ENCODE measurements around the gene C1orf74.
"Not testable (repeated sequence)": the region's sequence is repeated elsewhere in the genome, so short reads cannot be mapped to it uniquely, and the experiment has no call there.

The C1orf74 gene

DNA sequence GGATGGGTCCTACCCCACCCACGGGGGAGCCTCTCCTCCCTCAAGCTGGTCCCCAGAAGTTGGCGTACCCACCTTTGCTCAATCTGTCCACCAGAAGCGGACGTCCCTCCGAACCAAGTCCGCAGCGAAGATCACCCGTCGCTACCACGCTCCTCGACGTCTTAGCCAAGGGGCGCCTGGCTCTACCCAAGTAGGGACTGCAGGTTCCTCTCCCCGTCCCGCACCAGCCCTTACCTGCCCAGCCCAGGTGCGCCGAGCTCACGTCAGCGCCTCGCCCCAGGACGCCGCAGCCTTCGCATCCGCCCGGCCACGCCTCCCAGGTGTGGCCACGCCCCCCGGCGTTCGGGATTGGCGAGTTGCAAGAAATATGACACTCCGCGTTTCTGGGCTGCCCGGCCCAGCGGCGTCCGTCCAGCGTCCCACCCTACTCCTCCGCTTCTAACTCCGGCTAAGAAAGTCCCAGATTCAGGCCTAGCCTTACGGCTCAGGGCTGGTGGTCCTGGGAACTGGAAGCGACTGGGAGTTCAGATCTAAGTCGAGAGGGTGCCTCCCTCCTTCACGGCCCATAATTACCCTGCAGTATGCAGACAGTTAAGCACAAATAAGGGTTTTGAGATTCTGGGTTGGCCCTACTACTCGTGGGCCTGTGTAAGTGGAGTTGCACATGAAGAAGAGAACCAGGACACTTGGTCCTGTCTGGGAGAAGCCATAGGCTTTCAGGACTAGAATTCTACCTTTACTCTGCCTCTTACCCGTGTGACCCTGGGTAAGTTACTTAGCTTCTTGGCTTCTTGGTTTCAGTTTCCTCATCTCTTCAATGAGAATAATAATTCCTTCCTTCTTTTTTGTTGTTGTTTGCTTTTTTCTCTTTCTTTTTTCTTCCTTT is 21.8 kb upstream of the C1orf74 start, which contains the start of gene IRF6:
Gene IRF6, minus strand, starts transcription at position 268 of the 886 bp plus-strand sequence. CDS start 4,729 bp downstream, outside the sequence.
- DNase-seq (ENCODE audit: low read depth): peak; percentile 48

DNA sequence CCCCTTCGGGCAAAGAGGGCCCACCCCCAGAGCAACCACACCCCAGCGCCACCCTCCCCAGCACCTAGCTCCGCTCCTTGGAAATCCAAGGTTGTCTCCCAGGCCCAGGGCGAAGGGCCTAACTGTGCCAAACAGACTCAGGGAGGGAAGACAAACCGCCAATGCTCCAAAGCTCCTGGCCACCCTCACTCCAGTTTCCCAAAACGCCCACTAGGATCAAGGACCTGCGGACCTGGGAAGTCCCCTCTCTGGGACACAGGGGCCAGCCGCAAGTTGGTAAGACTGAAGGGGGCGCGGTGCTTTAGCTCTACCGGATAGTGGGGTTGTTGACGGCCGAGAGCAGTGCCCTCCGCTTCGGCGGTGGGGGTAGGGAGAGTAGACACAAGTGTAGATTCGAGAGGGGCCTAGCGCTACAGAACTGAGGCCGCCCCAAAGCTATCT is 21.0 kb upstream of the C1orf74 start:
- no peak for DNase-seq (ENCODE audit: low read depth)

DNA sequence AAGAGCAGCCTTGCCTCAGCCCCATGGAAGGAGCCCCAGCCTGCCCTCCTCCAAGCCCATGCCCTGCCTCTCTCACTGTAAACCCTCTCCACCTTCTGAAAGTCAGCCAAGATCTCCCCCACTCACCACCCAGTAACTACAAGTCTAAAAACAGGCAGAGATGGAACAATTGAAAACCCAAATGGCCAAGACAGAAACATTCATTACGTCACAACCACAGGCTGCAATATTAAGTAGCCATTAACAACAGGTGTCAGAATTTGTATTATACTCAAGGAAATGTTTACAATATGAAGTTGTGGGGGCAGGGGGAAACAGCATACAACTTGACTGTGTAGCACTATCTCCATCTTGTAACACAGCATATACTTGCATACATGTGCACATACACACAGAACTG is 19.2 kb upstream of the C1orf74 start:
- no peak for DNase-seq (ENCODE audit: low read depth)

DNA sequence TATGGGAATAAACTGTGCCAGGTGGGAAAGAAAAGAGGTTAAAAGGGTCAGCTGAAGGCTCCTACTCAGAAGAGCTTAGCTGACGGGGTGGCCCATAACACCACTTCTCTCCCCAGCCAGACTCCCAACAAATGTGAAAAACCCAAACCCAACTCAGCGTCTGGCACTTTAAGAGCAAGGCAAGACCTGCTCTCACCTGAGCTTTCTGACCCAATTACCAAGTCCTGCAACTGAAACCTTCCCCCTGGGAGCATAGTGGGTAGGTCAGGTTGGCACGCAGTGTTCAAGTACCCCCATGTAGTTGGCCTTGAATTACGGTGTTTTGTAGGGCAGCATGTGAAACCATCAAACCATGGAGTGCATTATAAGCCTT is 18.4 kb upstream of the C1orf74 start:
- DNase-seq (ENCODE audit: low read depth): no peak

DNA sequence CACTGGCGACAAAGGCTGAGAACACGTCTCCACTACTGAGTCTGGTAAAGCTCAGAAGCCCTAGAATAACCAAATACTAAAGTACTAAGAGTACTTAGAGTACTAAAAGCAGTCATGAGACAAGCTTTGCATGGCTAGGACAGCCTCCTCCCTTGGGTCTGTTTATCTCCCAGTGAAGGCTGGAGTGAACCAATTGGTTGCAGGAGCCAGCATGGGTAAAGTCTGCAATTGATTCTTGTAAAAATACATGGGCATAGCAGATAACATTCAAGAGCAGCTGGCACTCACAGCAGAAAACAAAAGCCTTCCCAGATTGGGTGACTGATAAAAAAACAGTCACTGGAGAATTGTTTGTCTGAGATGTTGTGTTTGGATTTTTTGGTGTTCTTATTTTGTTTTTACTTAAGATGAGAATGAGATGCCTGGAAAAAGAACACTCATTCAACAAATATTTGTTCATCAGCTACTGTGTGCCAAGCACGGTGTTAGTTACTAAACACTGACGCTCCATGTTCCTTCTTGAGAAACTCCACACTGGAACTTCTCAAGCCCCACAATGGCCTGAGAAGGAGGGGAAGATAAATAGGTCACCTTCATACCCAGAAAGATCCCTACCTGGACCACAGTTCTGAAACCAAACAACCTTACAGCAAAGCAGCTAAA is 17.9 kb upstream of the C1orf74 start:
- DNase-seq (ENCODE audit: low read depth): no peak

DNA sequence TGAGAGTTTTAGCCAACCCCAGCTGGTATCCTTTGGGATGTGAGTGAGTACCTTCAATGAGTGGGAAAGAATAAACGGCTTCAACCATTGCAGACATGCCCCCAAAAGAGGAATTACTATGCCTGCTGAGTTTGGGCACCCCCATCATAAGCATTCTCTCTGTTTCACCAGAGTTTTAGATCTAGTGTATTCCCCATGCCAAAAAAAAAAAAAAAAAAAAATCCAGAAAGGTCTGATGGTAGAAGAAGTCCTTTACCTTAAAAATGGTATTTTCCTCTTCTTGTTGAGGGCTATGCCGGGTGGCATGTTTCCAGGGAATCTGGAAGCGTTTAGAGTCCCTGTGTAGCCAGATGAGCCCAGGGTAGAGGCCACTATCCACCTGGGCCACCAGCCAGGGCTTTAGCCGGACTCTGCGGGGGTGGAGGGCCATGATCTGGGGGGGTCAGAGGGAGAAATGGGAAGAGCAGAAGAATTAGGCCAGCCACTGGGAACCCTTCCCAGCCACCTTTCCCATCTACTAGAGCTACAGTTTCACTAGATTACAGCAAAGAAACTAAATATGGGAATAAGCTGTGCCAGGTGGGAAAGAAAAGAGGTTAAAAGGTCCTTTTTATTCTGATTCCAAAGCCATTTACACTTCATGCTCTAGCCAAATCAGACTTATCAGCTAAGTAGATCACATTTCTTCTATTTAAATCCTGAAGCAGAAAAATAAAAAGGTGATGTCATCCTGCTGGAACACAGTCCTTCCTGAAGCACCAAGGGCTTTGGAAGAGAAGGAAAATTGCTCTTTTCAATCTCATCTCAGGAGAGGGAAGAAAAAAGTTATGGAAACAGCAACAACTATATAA is 16.9 kb upstream of the C1orf74 start:
- no peak for DNase-seq (ENCODE audit: low read depth)

DNA sequence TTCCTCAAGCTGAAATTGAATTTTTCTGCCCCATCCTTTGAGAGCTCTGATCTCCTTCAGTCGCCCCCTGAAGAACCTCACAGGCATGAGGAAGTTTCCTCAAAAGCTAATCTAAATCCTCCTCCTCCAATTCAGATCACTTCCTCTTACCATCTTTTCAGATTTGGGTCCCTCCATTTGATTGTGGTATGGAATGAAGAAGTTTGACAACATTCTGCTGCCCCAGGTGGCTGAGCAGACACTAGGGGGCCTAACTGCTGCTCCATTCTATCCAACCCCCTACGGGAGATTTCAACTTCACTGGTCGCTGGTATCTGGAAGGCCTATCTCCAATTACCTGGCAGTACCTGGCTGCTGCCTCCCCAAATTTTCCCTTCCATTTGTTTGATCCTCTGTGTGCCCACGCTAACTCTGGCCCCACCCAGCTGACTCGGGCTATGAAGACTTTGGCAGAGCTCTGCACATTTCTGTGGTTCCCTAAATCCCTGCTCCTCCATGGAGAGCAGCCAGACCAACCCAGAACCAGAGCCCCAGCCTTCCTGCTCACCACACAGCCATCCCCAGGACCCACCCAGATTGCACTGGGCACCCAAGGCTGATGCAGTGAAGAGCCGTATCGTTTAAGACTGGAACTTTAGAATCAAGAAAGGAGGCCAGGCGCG is 13.8 kb upstream of the C1orf74 start:
- DNase-seq (ENCODE audit: low read depth): no peak

DNA sequence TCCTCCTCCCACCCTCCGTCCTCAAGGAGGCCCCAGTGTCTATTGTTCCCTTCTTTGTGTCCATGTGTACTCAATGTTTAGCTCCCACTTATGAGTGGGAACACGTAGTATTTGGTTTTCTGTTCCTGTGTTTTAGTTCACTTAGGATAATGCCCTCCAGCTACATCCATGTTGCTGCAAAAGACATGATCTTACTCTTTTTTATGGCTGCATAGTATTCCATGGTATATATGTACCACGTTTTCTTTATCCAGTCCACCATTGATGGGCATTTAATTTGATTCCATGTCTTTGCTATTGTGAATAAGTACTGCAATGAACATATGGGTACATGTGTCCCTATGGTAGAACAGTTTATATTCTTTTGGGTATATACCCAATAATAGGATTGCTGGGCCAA is 9.4 kb upstream of the C1orf74 start:
- not testable (repeated sequence) for DNase-seq (ENCODE audit: low read depth)

DNA sequence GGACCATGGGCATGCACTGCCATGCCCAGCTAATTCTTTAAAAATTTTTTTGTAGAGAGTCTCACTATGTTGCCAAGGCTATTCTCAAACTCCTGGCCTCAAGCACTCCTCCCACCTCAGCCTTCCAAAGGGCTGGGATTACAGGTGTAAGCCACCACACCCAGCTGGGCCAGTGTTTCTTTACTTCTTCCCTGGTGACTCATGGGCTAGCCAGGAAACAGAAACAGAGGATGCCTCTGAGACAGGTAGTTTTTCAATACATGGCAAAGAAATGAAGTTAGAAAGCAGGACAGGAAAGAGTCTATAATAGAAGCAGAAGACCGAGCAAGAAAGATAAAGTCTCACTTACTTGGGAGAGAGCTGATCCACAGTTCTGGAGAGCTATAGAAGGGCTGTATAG is 7.6 kb upstream of the C1orf74 start:
- no peak for DNase-seq (ENCODE audit: low read depth)

DNA sequence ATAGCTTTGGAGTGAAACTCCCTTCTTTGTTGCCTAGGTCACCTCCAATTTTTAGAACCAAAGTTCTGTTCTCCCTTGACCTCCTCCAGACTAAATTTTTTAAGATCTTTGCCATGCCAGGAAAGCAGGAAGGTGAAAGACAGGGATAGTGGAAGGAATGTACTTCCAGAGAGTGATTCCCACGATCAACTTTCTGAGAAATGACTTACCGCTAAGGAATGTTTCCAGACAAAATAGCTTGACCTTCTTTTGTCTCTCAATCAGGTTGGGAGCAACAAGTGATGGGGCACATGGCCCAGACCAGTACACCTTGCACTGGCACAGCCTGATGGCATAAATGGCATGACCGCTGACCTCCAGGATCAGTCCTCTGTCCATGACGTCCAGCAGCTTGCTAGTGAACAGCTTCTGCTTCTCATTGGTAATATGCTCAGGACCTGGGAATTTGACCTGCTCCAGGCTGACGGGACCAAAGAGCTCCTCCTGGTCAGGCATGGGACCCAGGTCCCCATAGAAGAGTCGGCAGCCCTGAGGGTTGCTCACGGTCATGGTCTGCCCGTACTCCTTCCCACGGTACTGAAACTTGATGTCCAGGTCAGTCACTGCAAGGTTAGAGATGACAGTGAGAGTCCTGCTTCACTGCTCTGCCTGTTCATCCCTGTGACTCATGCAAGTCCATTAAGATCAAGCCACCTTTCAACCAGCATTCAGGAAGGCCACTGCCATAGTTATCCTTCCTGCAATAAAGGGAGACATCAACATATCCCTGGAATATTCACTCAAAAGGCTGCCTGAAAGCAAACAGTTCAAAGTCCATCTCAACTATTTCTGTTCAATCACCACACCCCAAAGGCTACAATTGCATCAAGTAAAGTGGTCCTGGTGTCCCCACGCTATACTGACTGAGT is 6.2 kb upstream of the C1orf74 start:
- no peak for DNase-seq (ENCODE audit: low read depth)

DNA sequence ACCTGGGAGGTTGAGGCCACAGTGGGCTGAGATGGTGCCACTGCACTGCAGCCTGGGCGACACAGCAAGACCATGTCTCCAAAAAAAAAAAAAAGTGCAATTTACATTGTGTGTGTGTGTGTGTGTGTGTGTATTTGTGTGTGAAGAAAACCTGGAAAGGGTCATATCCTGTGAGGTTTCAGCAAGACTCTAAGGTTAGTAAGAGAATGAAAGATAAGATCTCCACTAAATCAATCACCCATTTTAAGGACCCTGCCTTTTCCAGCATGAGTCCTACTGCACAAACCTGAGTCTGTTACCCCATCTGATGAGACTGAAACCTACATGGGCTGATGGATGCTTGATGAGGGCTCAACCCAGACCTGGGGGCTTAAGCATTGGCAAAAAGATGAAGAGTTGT is 4.9 kb upstream of the C1orf74 start:
- DNase-seq (ENCODE audit: low read depth): no peak

DNA sequence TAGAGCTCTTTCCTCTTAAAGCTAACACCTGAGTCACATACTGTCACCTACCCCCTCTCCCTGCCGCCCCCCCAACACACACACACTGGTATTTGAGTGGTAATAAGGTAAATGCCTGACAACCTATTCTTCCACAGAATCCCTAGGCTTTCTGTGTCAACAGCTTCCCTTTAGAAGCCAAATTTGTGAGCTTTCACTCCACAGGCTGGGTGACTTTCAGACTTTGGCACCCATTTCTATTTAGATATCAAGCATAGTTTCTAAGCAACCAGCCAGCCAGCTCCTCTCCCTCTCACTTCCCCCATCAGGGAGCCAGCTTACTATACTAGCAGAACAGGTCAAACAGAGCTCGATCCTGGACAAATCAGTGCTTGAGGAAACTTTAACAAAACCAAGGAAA is 3.2 kb upstream of the C1orf74 start:
- DNase-seq (ENCODE audit: low read depth): no peak

DNA sequence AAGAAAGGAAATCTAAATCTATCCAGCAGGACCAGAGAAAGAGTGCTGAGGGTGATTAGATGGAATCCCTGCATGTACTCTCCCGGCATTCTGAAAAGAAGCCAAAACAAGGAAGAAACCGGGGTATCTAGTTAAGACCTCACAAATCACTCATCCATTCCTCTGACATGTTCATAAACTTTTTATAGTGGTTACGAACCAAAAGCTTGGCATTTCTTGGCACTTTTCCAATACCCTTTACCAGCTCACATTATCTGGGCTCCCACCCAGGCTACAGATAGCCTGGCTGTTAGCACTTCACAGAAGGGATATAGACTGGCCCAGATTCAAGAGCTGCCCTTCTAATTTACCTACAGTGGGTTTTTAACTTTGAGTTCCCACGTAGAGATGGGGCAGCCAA is 1.8 kb upstream of the C1orf74 start:
- DNase-seq (ENCODE audit: low read depth): no peak

DNA sequence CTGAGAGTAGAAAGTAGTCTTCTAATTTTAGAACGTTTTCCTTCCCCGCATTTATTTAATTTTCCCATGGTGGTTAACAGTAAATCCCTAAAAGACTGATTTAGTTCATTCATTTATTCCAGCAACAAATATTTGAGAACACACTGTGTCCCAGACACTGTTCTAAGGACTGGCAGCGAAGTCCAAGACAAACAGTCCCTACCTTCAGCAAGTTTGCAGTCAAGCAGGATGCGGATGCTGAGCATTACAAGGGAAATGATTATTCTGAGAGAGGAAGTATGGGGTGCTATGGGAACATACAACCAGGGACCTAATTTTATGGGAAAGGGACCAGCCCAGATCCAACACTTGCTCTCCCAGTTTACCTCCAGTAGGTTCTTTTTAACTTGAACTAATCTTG is 1.2 kb upstream of the C1orf74 start:
- DNase-seq (ENCODE audit: low read depth): no peak

DNA sequence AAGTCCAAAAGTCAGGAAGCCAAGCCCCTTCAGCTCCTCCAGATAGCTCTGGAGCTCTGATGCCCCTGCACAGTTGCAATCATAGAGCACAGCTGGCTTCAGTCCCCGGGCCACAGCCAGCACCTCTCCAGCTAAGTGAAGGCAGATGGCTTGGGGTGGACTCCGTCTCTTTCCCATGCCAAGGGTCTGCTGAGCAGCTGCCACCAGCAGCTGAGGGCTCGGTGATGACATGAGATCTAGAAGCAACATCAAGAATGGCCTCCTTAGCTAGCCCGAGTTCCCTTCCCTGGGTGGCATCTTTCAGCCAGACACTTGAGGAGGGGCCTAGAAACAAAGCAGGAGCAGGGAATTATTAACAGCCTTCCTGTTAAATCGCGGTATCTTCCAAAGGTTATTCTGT is 973 bp downstream of the C1orf74 start:
- DNase-seq (ENCODE audit: low read depth): no peak

DNA sequence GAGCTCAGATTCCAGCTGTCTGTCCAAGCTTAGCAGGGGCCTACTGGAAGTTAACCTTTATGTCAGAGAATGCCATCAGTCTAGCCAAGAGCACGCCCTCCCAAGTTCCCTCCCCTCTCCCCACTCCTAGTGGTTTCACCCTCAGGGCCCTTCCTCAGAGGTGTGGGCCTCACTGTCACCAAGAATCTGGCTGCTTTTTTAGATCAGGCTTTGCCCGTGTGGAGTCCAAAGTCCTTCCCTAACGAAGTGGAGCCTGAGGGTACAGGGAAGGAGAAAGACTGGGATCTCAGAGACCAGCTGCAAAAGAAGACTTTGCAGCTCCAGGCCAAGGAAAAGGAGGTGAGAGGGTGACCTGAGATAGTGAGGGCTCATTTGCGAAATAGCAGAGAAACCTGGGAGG is 4.1 kb downstream of the C1orf74 start:
- DNase-seq (ENCODE audit: low read depth): no peak

DNA sequence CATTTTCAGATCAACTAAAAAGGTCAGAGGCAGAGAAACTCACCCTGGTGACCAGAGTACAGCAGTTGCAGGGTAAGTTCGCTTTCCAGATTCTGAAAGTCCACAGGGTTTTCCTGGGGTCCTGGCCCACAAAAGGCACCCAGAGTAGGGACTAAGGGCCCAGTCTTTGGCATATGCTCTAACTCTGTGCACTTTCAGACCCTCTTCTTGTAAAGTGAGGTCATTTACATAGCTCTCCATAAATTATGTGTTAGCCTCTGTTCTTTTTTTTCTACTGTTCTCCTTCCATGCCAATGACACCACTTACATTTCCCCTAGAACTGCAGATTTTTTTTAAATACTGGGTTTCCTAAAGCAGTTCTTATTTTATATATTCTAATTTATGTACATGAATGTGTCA is 6.3 kb downstream of the C1orf74 start:
- DNase-seq (ENCODE audit: low read depth): no peak

DNA sequence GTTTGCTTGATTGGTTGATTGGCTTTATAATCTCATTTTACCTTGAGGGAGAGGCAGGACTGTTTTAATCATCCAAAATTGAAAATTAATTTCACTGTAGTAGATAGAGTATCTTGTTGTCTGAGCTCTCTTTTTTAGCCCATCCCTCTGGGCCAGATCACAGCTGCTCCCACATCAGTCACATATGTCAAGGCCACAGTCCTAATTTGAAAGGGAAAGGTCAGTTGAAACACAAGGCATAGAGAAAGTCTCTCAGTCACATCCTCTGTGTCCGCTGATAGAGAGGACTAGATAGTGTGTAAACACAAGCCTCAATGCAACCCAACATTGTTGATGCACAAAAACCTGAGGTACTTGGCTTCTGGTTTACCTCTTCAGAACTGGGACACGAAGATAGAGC is 6.8 kb downstream of the C1orf74 start:
- DNase-seq (ENCODE audit: low read depth): no peak

DNA sequence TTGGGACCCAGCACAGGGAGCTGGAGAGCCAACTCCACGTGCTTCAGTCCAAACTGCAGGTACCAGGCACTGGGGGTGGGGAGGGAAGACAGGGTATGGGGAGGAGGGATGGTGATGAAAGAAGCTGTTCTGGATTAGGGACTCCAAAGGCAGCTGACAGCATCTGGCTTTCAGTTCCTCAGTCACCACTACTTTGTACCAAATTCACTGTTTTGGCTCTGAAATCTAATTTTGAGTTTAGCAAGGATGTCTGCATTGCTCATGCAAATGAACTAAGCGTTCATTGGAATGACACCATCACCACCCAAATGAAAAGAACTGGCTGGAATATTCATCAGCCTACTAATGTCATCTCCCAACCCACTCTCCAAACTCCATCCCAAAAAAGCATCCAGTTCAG is 8.7 kb downstream of the C1orf74 start:
- no peak for DNase-seq (ENCODE audit: low read depth)

DNA sequence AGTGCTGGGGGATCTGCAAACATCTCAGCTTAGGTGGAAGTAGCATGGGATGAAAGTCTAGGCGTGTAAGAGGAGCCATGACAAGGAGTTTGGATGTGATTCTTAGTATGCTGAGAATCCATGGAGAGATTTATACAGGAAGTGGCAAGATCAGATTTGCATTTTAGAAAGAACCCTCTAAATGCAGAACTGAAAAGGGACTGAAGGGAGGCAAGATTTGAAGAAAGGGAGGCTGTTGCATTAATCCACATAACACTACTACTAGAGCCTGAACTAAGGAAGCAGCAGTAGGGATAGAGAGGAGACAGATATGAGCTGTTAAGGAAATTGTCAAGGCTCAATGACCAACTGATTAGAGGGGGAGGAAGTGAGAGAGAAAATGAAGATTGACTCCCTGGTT is 9.8 kb downstream of the C1orf74 start:
- DNase-seq (ENCODE audit: low read depth): no peak

DNA sequence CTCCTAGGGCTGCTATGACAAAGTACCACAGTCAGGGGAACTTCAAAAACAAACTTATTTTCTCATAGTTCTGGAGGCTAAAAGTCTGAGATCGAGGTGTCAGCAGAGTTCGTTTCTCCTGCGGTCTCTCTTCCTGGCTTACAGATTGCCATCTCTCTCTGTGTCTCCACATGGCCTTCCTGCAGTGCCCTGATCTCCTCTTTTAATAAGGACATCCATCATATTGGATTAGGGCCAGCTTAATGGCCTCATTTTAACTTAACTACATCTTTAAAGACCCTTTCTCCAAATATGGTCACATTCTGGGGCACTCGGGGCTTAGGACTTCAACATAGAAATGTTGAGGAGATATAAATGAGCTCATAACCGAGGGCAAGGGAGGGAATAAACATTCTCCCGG is 12.2 kb downstream of the C1orf74 start:
- no peak for DNase-seq (ENCODE audit: low read depth)

Measured in stimulated activated CD8-positive, alpha-beta memory T cell treated with anti-CD3 and anti-CD28 coated beads, Interleukin-15, amount 100 ng/mL, for 1 hour (primary cell).